SK-N-SH (cell line): ENCODE results near the gene DNASE2. TPM values are rescaled to one million over a fixed set of nuclear protein-coding genes. Genes with fewer than 3 reads are reported as not detected.

Experiments
- CTCF ChIA-PET: fragments of 300-600, 350-600 bp; formaldehyde crosslinking; extraction: SDS; loops from one replicate; lab custom pipeline; 2021; lab: Yijun Ruan, JAX
- POLR2A ChIA-PET: fragments of 350-600 bp; sonication (Branson Sonifier 250); formaldehyde crosslinking; extraction: SDS; loops from one replicate; lab custom pipeline; 2020; ENCODE audit warnings: antibody characterized with exemption, inconsistent platforms; lab: Yijun Ruan, JAX
- DNase-seq: peaks from one replicate; pipeline ENCODE4 v3.0.0; 2012
- H2AFZ ChIP-seq: fragments of 200-600 bp; sonication (generic); 2 replicates; pipeline ENCODE4 v1.8.1; 2016; ENCODE audit warnings: antibody characterized with exemption, mild to moderate bottlenecking, low read depth
- H3F3A ChIP-seq: fragments of 200-600 bp; sonication (generic); replicated peaks from 2 replicates; pipeline ENCODE3; 2016; ENCODE audit warnings: antibody characterized with exemption, mild to moderate bottlenecking; ENCODE audit not compliant: insufficient read depth
- H3K27ac ChIP-seq, 2 experiments: fragments of 200-500 bp in 1 of 2; fragments of 200-600 bp in 1 of 2; sonication (Bioruptor generic) in 1 of 2; sonication (generic), shearing (Covaris generic) in 1 of 2; 2 replicates each; pipeline versions ENCODE4 v1.5.1 to v1.6.1; 2014 to 2016; ENCODE audit warnings: low read depth in 2 of 2, inconsistent platforms in 1 of 2, low read length in 1 of 2, mild to moderate bottlenecking in 1 of 2, mixed read lengths in 1 of 2
- H3K27me3 ChIP-seq: fragments of 200-600 bp; sonication (generic), shearing (Covaris generic); 2 replicates; pipeline ENCODE4 v1.6.1; 2016; ENCODE audit warnings: mixed run types; ENCODE audit not compliant: insufficient read depth
- H3K36me3 ChIP-seq, 2 experiments: fragments of 200-500 bp in 1 of 2; fragments of 200-600 bp in 1 of 2; sonication (Bioruptor generic) in 1 of 2; sonication (generic) in 1 of 2; replicated peaks in 1 of 2; 2 replicates each; pipeline versions ENCODE3 to v1.5.1; 2014 to 2016; ENCODE audit warnings: low read length in 1 of 2, mild to moderate bottlenecking in 1 of 2; ENCODE audit not compliant: insufficient read depth in 2 of 2, control insufficient read depth in 1 of 2
- H3K4me1 ChIP-seq, 2 experiments: fragments of 200-500 bp in 1 of 2; fragments of 200-600 bp in 1 of 2; sonication (Bioruptor generic) in 1 of 2; sonication (generic), shearing (Covaris generic) in 1 of 2; 2 replicates each; pipeline versions ENCODE4 v1.5.1 to v1.6.1; 2014 to 2016; ENCODE audit warnings: low read depth in 1 of 2, low read length in 1 of 2, mixed run types in 1 of 2; ENCODE audit not compliant: insufficient read depth in 2 of 2, control insufficient read depth in 1 of 2
- H3K4me2 ChIP-seq: fragments of 200-600 bp; sonication (generic), shearing (Covaris generic); 2 replicates; pipeline ENCODE4 v1.6.1; 2017; ENCODE audit warnings: mixed run types
- H3K4me3 ChIP-seq, 2 experiments: fragments of 200-500 bp in 1 of 2; fragments of 200-600 bp in 1 of 2; sonication (Bioruptor generic) in 1 of 2; sonication (generic), shearing (Covaris generic) in 1 of 2; 2 replicates each; pipeline versions ENCODE4 v1.5.1 to v1.8.1; 2014 to 2016; ENCODE audit warnings: low read depth in 2 of 2, inconsistent platforms in 1 of 2, low read length in 1 of 2, mild to moderate bottlenecking in 1 of 2, mixed read lengths in 1 of 2, moderate library complexity in 1 of 2
- H3K79me2 ChIP-seq: fragments of 200-600 bp; sonication (generic); 2 replicates; pipeline ENCODE4 v1.8.1; 2017; ENCODE audit warnings: mild to moderate bottlenecking; ENCODE audit not compliant: insufficient read depth
- H3K9ac ChIP-seq: fragments of 200-600 bp; sonication (generic); 2 replicates; pipeline ENCODE4 v1.6.1; 2017; ENCODE audit warnings: mixed run types
- H3K9me2 ChIP-seq: fragments of 200-600 bp; sonication (generic); 2 replicates; pipeline ENCODE4 v1.6.1; 2017; ENCODE audit warnings: mixed run types
- H3K9me3 ChIP-seq: fragments of 200-600 bp; sonication (generic); 2 replicates; pipeline ENCODE4 v1.6.1; 2017; ENCODE audit warnings: mixed run types, mild to moderate bottlenecking, moderate library complexity
- H4K20me1 ChIP-seq: fragments of 200-600 bp; sonication (generic); 2 replicates; pipeline ENCODE4 v1.6.1; 2017; ENCODE audit warnings: mild to moderate bottlenecking, mixed run types; ENCODE audit not compliant: insufficient read depth
- CHD2 ChIP-seq: fragments of 150-350 bp; IDR thresholded peaks from 2 replicates; pipeline ENCODE4 v1.6.1; 2018; ENCODE audit warnings: low read length; ENCODE audit not compliant: partially characterized antibody
- FOSL2 ChIP-seq: IDR thresholded peaks from 2 replicates; pipeline ENCODE4 v1.4.0; 2012; ENCODE audit warnings: low read depth, mild to moderate bottlenecking, moderate library complexity, borderline replicate concordance
- JUND ChIP-seq: IDR thresholded peaks from 2 replicates; pipeline ENCODE4 v1.4.0; 2012
- MEF2A ChIP-seq: IDR thresholded peaks from 2 replicates; pipeline ENCODE4 v1.4.0; 2012; ENCODE audit warnings: low read depth, borderline replicate concordance
- MXI1 ChIP-seq: IDR thresholded peaks from 2 replicates; pipeline ENCODE4 v1.6.1; 2012; ENCODE audit warnings: mild to moderate bottlenecking, low read depth, low read length, improper control_type of control experiment
- NFIC ChIP-seq: IDR thresholded peaks from 2 replicates; pipeline ENCODE4 v1.4.0; 2012; ENCODE audit warnings: borderline replicate concordance
- NRF1 ChIP-seq: IDR thresholded peaks from 2 replicates; pipeline ENCODE4 v1.6.1; 2012; ENCODE audit warnings: low read depth, mild to moderate bottlenecking, low read length
- POLR2AphosphoS5 ChIP-seq: IDR thresholded peaks from 2 replicates; pipeline ENCODE4 v1.6.1; 2012; ENCODE audit warnings: low read depth, low read length
- RCOR1 ChIP-seq: fragments of 150-350 bp; IDR thresholded peaks from 2 replicates; pipeline ENCODE4 v1.6.1; 2017; ENCODE audit warnings: antibody characterized with exemption, low read length
- RXRA ChIP-seq: IDR thresholded peaks from 2 replicates; pipeline ENCODE4 v1.4.0; 2012; ENCODE audit warnings: low read depth, mild to moderate bottlenecking, borderline replicate concordance
- SIN3A ChIP-seq: IDR thresholded peaks from 2 replicates; pipeline ENCODE4 v1.6.1; 2012; ENCODE audit warnings: low read depth, mild to moderate bottlenecking, low read length, moderate library complexity, borderline replicate concordance
- TCF12 ChIP-seq: IDR thresholded peaks from 2 replicates; pipeline ENCODE4 v1.4.0; 2012
- WGBS: methylation state at CpG from one replicate; pipeline ENCODE4 v1.1.6; 2017; ENCODE audit warnings: low lambda C conversion rate; 5-methylcytosine and 5-hydroxymethylcytosine counted together
- polyA plus RNA-seq, 3 experiments: library from polyadenylated mRNA; depleted of rRNA; stranded (reverse); fragments of >200 nt; gene quantifications; 2 replicates each; pipeline ENCODE4 v1.2.3, GENCODE V29; 2012
- TF ChIP-seq, protein P1 (sequence below): fragments of 150-350 bp; IDR thresholded peaks from 2 replicates; pipeline ENCODE4 v1.6.1; 2016; ENCODE audit warnings: mild to moderate bottlenecking, low read depth, low read length
- TF ChIP-seq, protein P2 (sequence below): fragments of 150-350 bp; IDR thresholded peaks from 2 replicates; pipeline ENCODE4 v1.6.1; 2017; ENCODE audit warnings: antibody characterized with exemption, low read length, low read depth, borderline replicate concordance
- TF ChIP-seq, protein P3 (sequence below): IDR thresholded peaks from 2 replicates; pipeline ENCODE4 v1.4.0; 2012; ENCODE audit warnings: low read depth, borderline replicate concordance
- TF ChIP-seq, protein P4 (sequence below): IDR thresholded peaks from 2 replicates; pipeline ENCODE4 v1.4.0; 2012; ENCODE audit warnings: low read depth
- TF ChIP-seq, protein P5 (sequence below): fragments of 200-600 bp; sonication (generic); IDR thresholded peaks from 2 replicates; pipeline ENCODE4 v1.6.1; 2017; ENCODE audit warnings: antibody characterized with exemption, mild to moderate bottlenecking, moderate library complexity
- TF ChIP-seq, protein P6 (sequence below): IDR thresholded peaks from 2 replicates; pipeline ENCODE4 v1.6.1; 2012; ENCODE audit warnings: mild to moderate bottlenecking, low read depth, low read length, moderate library complexity

The DNASE2 gene
- polyA plus RNA-seq, 1 of the 3 experiments (the other 2 are of a cell fraction): 29.8 TPM

DNA sequence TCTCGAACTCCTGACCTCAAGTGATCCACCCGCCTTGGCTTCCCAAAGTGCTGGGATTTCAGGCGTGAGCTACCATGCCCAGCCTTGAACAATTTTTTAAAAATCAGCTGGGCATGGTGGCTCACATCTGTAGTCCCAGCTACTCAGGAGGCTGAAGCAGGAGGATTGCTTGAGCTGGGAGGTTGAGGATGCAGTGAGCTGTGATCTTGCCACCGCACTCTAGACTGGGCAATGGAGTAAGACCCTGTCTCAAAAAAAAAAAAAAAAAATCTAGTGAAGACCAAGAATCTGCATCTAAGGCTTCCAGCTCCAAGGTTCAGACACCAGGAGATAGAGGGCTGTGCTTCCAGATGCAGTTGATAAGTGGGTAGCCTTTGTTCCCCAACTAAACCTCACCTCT is 17.1 kb downstream of the DNASE2 start:
- H3K4me2 ChIP-seq: no peak overlapping the region
- no peaks in the 10 kb centered on the region for H3K9me2 ChIP-seq
- no peaks in the 10 kb centered on the region for H3K36me3 ChIP-seq
- no peaks in the 10 kb centered on the region for H3K4me1 ChIP-seq
- H3K27me3 ChIP-seq: no peaks in the 10 kb centered on the region
- H3K9me3 ChIP-seq: no peaks in the 10 kb centered on the region
- 87% methylated on average over 4 of the region's 4 CpGs for WGBS
- no peak for DNase-seq
- TF ChIP-seq MEF2A (no peak), TCF12 (no peak), RXRA (no peak), NRF1 (no peak), MXI1 (no peak), SIN3A (no peak)
- TF ChIP-seq, protein P1, sequence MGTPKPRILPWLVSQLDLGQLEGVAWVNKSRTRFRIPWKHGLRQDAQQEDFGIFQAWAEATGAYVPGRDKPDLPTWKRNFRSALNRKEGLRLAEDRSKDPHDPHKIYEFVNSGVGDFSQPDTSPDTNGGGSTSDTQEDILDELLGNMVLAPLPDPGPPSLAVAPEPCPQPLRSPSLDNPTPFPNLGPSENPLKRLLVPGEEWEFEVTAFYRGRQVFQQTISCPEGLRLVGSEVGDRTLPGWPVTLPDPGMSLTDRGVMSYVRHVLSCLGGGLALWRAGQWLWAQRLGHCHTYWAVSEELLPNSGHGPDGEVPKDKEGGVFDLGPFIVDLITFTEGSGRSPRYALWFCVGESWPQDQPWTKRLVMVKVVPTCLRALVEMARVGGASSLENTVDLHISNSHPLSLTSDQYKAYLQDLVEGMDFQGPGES: no peak
- TF ChIP-seq, protein P2, sequence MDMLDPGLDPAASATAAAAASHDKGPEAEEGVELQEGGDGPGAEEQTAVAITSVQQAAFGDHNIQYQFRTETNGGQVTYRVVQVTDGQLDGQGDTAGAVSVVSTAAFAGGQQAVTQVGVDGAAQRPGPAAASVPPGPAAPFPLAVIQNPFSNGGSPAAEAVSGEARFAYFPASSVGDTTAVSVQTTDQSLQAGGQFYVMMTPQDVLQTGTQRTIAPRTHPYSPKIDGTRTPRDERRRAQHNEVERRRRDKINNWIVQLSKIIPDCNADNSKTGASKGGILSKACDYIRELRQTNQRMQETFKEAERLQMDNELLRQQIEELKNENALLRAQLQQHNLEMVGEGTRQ: no peak
- TF ChIP-seq, protein P3, sequence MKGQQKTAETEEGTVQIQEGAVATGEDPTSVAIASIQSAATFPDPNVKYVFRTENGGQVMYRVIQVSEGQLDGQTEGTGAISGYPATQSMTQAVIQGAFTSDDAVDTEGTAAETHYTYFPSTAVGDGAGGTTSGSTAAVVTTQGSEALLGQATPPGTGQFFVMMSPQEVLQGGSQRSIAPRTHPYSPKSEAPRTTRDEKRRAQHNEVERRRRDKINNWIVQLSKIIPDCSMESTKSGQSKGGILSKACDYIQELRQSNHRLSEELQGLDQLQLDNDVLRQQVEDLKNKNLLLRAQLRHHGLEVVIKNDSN: no peak
- TF ChIP-seq, protein P4, sequence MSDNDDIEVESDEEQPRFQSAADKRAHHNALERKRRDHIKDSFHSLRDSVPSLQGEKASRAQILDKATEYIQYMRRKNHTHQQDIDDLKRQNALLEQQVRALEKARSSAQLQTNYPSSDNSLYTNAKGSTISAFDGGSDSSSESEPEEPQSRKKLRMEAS: no peak
- CTCF ChIA-PET: interaction anchor here (1.3 to 7.9 kb wide), 3 partner anchors 9 to 104 kb away, joined by 3 to 69 read pairs (median 6); no protein-coding TSS in a partner anchor
- no peaks in the 10 kb centered on the region for H3K79me2 ChIP-seq
- H4K20me1 ChIP-seq: no peaks in the 10 kb centered on the region
- no peak overlapping the region for H3K4me3 ChIP-seq
- H3K27ac ChIP-seq: no peak overlapping the region
- POLR2A ChIA-PET: no interaction called here
- H2AFZ ChIP-seq: no peak overlapping the region
- peaks cover 4% of the 10 kb centered on the region for H3F3A ChIP-seq
- H3K9ac ChIP-seq: no peak overlapping the region

DNA sequence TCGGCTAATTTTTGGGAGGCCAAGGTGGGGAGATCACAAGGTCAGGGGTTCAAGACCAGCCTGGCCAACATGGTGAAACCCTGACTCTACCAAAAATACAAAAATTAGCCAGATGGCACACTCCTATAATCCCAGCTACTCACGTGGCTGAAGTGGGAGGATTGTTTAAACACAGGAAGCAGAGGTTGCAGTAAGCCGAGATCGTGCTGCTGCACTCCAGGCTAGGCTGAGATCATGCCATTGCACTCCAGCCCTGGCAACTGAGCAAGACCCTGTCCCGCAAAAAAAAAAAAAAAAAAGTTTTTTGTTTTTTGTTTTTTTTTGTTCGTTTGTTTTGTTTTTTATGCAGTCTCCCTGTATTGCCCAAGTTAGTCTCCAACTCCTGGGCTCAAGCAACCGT is 21.7 kb downstream of the DNASE2 start:
- Histone ChIP-seq H3K27ac (no peak overlapping the region), H3K9me3 (no peaks in the 10 kb centered on the region), H3K9me2 (no peaks in the 10 kb centered on the region), H3K4me3 (no peak overlapping the region), H3K9ac (no peak overlapping the region), H3K36me3 (no peaks in the 10 kb centered on the region), H4K20me1 (no peaks in the 10 kb centered on the region), H2AFZ (no peak overlapping the region), H3K27me3 (no peaks in the 10 kb centered on the region), H3K4me1 (no peaks in the 10 kb centered on the region), H3F3A (peaks cover 10% of the 10 kb centered on the region), H3K79me2 (no peaks in the 10 kb centered on the region), H3K4me2 (no peak overlapping the region)
- CTCF ChIA-PET: interaction anchor here (0.6 to 7.9 kb wide), 3 partner anchors 11 to 226 kb away, joined by 3 to 69 read pairs (median 3); no protein-coding TSS in a partner anchor
- DNase-seq: no peak
- 87% methylated on average over 6 of the region's 7 CpGs for WGBS
- POLR2A ChIA-PET: no interaction called here
- TF ChIP-seq, protein P3: no peak
- TF ChIP-seq, protein P5, sequence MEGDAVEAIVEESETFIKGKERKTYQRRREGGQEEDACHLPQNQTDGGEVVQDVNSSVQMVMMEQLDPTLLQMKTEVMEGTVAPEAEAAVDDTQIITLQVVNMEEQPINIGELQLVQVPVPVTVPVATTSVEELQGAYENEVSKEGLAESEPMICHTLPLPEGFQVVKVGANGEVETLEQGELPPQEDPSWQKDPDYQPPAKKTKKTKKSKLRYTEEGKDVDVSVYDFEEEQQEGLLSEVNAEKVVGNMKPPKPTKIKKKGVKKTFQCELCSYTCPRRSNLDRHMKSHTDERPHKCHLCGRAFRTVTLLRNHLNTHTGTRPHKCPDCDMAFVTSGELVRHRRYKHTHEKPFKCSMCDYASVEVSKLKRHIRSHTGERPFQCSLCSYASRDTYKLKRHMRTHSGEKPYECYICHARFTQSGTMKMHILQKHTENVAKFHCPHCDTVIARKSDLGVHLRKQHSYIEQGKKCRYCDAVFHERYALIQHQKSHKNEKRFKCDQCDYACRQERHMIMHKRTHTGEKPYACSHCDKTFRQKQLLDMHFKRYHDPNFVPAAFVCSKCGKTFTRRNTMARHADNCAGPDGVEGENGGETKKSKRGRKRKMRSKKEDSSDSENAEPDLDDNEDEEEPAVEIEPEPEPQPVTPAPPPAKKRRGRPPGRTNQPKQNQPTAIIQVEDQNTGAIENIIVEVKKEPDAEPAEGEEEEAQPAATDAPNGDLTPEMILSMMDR: no peak
- TF ChIP-seq NFIC (no peak), RCOR1 (no peak), FOSL2 (no peak), POLR2AphosphoS5 (no peak), JUND (no peak), CHD2 (no peak)
- TF ChIP-seq, protein P2: no peak
- TF ChIP-seq, protein P6, sequence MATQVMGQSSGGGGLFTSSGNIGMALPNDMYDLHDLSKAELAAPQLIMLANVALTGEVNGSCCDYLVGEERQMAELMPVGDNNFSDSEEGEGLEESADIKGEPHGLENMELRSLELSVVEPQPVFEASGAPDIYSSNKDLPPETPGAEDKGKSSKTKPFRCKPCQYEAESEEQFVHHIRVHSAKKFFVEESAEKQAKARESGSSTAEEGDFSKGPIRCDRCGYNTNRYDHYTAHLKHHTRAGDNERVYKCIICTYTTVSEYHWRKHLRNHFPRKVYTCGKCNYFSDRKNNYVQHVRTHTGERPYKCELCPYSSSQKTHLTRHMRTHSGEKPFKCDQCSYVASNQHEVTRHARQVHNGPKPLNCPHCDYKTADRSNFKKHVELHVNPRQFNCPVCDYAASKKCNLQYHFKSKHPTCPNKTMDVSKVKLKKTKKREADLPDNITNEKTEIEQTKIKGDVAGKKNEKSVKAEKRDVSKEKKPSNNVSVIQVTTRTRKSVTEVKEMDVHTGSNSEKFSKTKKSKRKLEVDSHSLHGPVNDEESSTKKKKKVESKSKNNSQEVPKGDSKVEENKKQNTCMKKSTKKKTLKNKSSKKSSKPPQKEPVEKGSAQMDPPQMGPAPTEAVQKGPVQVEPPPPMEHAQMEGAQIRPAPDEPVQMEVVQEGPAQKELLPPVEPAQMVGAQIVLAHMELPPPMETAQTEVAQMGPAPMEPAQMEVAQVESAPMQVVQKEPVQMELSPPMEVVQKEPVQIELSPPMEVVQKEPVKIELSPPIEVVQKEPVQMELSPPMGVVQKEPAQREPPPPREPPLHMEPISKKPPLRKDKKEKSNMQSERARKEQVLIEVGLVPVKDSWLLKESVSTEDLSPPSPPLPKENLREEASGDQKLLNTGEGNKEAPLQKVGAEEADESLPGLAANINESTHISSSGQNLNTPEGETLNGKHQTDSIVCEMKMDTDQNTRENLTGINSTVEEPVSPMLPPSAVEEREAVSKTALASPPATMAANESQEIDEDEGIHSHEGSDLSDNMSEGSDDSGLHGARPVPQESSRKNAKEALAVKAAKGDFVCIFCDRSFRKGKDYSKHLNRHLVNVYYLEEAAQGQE: no peak
